Stimulated activated CD8-positive, alpha-beta memory T cell treated with anti-CD3 and anti-CD28 coated beads, Interleukin-15, amount 100 ng/mL, for 48 hours (primary cell): Measurements from ENCODE around the gene VEZF1.
"Not testable (repeated sequence)": the region's sequence is repeated elsewhere in the genome, so short reads cannot be mapped to it uniquely, and the experiment has no call there.

Source experiments
- DNase-seq, 2 donors: peaks; one replicate each; pipeline ENCODE4 v3.0.0-alpha.2; 2020; ENCODE audit warnings: low read depth in 2 of 2

The VEZF1 gene

DNA sequence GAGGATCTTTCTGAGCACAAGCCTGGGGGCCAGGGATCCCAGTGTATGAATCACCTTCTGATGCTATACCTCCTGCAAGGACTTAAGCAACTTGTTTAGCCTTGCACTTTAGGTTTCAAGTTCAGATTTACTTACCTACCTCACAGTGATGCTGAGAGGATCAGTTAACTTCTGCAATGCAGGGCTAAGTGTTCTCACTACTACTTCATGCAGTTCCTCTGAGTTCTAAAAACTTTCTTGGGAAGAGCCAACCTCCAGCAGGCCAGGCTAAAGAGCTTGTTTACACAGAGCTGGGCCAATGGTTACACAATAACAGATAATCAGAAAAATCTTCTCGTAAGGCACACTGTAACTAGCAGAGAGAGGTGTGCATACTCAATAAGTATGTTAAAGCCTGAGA lies 13.0 kb downstream of the VEZF1 start:
- no peak for DNase-seq

DNA sequence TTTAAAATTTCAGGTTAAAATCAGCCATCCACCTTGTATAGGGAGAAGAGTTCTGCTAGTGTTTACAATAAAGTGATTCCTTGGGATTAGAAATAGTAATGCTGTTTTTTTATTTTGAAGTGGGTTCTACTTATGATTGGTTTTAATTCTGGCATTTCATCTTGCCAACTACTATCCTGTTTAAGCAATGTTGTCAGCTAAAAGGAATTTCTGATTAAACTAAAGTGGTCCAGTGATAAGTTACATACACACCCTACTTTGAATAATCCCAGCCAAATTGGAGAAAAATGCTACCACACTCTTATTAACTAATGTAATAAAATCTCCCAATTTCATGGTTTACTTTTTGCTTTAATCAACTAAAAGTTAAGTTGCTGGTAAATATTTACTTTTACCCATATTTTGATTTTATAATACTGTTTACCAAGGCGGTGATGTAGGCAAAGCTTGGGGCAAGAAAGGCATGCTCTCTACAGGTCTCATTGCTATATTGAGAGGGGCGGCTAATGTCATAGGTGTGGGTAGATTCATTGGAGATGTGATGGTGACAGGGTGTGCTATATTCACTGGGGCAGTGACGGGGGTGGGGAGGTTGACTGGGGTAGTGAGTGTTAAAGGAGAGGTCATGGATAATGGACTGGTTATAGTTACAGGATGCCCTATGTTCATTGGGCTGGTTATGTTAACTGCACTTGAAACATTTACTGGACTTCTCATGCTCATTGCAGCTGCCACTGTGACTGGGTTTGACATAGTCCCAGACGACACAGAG lies 13.8 kb downstream of the VEZF1 start:
- not testable (repeated sequence) for DNase-seq

DNA sequence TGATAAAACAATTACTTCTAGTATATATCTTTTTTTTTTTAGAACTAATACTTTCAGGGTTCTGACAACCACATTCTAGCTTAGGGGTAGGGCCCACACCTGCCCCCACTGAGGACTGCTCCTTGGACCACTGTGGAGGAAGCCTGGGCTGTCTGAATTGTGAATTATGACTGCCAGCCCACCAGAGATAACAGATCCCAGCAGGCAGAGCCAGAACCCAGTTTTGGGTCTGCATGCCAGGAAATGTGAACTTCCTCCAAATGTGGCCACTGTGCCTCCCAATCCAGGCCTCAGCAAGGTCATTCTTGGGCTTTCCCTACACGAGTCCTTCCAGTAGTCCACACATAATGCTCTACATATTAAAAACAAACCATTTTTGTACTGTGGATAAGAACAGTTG lies 15.9 kb downstream of the VEZF1 start:
- no peak for DNase-seq

DNA sequence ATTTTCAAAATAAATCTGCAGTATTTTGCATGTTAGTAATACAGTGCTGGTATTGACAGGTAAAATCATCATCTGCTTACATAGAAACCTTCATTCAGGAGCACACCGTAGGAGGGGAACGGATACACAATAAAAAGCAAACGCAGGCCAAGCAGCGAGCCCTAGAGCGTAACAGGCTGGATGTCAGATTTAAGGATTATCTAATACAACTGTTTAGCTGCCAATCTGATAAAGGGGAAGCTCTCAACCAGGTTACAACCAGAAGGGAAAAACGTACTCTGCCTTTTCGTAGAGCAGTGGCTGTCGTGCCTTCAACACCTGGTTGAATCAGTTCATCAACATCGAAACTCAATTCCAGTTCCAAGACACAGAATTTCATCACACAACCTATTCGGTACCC lies 16.5 kb downstream of the VEZF1 start:
- no peak for DNase-seq

DNA sequence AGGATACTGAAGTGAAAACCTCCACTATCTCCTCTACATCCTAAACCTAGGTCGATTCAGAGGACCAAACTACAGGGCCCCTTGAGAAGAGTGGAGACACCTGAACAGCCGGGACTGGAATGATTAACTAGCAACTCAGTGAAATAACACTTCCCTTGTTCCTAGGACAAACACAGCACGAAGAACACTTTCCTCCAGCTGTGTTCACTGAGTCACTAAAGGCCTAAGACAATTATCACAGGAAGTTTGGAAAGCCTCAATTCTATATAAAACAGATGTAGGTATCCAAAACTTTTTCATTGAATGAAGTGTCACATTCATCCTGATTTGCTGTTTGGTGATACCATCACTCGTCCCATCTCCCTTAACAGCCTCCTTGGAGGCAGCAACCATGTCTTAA lies 17.3 kb downstream of the VEZF1 start:
- no peak for DNase-seq

DNA sequence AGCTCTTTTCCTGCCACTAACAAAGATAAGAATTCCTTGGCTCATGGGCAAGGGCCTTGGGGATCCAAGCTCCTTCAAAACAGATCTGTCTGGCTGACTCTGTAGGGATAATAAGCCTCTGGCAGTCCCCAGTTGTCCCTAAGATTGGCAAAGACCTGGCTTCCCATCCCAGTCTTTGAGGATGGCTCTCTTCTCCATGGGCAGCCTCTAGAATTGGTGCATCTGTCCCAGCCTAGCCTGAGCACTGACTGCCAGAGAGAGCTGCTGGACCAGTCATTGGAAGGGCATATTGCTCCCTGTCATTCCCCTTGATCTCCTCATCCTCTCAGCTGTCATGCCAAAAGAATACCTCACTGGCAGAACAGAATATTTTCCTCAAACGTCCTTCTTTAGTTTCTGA lies 19.6 kb downstream of the VEZF1 start:
- DNase-seq: no peak

DNA sequence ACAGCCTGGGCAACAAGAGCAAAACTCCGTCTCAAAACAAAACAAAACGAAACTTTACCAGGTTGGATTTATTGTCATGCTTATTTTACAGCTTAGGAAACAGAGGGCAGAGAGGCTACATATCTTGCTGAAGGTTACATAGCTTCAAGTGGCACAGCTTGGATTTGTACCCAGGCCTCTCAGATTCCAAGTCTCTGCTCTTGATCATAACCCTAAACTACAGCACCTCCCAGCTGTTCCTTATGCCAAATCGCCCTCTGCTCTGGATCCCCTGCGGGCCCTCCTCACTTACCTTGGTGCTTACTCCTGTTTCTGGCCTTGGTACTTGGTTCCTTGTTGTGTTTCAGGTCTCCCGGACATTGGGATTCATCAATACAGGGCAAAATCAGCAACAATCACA lies 21.2 kb downstream of the VEZF1 start:
- no peak for DNase-seq

DNA sequence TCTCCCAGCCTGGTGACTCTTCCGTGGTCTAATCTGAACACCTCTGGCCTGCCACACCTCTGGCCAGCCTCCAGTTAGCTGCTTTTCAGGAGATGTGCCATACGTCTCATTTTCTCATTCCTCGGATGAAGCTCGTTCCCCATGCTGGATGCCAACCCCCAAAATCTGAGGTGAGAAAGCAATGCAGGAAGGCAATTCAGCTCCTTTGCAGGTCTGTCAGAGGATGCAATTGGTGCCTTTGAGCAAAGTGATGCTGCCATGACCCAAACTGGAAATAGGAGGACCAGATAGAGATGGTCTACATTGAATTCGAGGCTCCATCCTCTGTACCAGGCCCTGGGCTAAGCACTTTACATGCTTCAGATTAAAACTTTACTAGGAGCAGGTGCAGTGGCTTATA lies 21.8 kb downstream of the VEZF1 start:
- DNase-seq: no peak

DNA sequence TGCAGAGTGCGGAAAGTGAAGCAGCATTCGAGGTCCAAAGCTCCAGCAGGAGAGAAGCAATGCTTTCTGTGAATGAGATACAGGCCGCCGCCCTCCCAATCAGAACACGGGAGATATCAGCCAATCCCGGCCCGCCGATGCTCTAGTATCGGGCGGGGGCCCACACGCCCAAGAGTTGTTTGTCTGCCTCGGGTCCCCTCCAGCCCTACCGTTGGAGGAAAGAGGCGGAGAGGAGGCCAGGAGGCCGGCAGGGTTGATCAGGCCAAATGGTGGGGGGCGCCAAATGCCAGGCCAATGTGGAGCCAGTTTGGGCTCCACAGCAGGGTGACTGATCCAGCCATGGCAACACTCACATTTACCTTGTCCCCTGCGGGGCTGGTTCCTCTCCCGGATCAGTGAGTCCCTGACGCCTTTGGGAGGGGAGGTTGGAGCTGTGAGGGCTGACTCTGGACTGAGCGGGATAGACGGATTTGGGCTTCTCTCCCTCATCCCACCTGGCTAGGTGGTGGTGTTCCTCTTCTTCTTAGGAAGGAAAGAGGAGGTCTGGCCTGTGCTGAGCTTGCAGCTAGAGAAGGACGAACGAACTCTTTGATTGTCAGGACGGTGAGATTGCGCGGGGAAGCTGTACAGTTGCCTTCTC lies 22.4 kb downstream of the VEZF1 start:
- no peak for DNase-seq

DNA sequence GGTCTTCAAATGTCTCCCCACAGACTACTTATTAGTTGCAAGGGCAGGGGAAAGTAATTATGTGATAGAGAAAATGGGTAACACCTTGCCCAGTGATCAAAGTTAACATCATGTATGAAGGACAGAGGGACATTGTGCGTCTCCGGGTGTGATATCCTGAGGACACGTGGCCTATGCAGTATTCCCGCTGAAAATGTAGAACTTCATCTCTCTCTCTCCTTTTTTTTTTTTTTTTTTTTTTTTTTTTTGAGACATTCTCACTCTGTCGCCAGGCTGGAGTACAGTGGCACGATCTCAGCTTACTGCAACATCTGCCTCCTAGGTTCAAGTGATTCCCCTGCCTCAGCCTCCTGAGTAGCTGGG lies 24.9 kb downstream of the VEZF1 start:
- DNase-seq: no peak

DNA sequence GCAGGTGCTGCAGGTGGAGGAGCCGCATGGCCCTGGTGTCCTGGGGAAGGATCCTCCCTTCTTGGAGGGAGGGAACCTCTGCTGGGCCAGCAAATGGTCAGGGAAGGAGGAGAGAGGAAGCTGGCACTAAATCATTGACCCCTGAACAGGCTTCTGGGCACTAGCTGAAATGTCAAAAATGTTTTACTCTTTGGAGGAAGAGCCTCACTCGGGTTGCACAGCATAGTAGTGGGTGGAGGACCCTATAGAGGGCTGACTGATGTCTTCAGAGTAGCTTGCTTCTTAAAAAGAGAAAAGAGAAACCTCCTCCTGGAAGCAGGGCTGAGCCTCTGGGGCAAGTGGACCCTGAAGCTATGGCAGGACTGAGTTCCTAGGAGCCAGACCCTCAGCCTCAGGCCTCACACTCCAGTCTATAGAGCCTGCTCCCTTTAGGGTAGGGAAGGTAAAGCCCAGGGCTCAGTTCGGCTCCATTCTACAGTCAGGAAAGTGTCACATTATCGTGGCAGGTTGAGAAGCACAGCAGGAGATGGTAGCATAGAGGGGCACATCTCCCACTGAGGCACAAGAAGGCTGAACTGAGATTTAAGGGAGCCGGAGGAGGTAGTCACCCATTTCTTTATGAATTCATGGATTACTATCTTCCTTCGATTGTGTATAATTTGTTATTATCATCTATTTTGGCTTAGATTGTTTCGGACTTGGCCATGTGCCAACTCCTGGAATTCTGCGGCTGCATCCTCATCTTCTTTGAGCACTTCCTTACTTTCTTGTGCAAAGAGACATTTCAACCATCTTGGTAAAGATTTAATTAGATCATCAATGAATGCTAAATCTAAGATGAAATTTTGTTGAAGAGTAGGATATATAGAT lies 25.5 kb downstream of the VEZF1 start:
- no peak for DNase-seq

DNA sequence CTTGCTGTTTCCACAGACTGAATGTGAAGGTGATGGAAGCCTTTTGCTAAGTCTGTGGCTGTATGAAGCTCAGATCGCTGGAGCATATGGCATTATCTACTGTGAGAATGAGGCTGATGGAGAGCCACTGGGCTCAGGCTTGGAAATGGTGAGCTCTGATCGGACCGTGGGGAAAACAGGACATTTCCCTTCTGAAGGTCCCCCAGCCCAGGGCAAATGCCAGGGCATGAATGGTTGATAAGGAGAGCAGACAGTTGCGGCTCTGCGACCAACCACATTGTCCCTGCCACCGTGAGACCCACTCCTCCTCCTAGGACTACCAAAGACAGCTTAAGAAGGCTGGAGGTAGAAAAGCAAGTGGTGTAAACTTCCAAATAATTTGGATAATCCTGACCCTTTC lies 28.1 kb downstream of the VEZF1 start:
- DNase-seq: no peak

DNA sequence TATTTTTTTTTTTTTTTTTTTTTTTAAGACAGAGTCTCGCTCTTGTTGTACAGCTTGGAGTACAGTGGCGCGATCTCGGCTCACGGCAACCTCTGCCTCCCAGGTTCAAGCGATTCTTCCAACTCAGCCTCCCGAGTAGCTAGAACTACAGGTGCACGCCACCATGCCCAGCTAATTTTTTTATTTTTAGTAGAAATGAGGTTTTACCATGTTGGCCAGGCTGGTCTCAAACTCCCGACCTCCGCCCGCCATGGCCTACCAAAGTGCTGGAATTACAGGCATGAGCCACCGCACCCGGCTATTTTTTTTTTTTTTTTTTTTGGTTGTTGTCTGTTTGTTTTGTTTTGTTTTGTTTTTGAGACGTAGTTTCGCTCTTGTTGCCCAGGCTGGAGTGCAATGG lies 29.7 kb downstream of the VEZF1 start:
- DNase-seq: not testable (repeated sequence)

DNA sequence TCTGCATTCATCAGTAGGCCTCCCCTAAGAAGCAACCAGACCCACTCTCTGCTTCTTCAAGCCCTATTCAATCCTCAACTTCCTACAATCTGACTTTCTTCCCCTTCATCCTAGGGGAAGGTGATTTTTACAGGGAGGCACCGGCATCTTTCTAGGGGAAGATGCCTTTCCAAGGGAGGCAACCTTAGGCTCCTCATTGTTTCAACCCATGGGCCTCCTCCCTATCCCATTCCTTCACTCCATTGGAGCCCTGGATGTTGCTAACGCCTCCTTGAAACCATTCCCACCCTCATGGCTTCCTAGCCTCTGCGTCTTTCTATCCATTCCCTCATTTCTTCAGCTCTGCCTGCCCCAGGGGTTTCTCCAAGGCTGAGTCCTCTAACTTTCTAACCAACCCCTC lies 30.2 kb downstream of the VEZF1 start:
- no peak for DNase-seq

DNA sequence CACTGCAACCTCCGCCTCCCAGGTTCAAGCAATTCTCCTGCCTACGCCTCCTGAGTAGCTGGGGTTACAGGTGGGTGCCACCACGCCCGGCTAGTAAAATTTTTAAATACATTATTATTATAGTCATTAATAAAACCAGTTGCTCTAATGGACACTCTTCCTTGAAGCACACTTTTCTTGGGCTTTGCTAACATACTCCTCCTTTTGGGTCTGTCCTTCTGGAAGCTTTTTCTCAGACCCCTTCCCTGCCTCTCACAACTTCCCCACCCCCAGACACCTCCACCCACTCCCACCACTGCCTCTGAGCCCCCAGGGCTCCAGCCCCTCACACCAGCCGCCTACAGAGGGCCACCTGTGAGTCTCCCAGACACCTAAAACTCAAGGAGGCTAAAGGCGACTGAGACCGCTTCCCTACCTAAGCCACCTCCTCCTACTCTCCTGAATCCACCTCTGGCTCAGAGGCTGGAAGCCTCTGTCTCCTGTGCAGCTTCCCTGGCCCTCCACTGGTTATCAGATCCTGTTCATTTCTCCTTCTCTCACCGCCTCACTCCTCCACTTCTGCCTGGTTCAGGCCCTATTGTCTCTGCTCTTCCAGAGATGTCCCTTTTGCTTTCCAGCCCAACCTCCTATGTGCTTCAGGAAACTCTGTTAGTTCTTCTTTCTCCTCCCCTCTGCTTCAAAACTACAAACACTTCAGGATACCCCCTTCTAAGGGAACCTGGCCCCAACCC lies 30.8 kb downstream of the VEZF1 start:
- DNase-seq: no peak

DNA sequence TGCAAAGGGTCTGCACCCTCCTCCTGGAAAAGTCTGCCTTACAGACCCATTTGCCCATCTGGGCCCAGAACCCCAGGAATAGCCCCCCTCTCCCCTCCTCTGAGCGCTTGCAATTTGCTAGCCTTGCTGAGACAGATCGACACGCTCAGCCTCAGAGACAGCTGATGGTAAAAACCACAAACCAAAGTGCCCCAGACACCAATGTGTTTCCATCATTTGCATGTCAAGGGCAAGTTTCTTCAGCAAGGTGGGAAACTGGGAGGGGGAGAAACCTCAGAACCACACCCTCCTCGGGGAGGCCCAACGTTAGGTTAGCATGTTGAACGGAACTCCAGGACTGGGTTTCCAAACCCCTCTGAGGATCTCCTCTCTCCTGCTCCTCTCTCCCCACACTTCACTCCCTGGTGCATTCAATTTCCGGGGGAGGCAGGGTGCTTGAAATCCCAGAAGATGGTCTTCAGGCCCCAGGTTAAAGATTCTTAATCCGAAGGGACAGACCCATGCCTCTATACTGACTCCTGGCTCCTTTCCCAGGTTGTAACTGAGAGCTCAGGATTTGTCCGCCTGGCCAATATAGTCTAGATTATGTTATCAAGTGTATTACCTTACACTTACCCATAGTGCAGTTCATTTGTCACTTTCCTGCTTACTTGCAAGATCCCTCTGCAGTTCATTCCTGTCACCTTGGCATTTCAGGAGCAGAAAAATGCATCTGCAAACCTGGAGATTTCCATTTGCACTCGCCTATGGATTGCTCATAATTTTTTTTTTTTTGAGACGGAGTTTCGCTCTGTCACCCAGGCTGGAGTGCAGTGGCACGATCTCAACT lies 31.5 kb downstream of the VEZF1 start:
- DNase-seq: peak in 1 of 2 donors; percentile 35

DNA sequence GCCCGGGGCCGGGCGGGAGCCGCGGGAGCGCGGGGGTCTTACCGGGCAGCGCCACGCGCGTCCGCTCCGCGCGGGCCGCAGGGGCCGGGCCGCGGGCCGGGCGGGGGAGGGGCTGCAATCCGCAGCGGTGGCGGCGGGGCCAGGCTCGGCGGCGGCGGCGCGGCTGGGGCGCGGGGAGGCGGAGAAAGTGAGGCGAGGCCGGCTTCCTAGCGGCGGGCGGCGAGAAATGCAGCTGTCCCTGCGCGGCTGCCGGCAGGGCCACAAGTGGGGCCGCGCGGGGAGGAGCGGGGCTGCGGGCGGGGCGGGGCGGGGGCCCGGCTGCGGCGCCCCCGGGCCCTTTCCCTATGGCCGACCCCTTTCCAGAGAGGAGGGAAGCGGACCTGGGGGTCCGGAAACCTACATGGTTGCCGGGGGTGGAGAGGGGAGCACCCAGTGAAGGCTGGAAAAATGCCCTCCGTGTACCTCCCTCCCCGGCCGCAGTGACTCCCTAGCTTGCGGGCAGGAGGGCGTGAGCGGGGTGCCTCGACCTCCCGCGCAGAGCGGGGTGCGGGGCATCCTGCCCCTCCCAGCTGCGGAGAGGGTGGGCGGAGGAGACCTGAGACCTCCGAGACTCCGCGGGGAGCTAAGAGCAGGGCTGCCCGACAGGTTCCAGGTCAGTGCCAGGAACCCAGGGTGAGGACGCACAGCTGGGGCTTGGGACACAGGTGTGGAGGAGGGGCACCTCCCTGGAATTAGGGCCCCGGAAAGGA lies 32.7 kb downstream of the VEZF1 start, which contains the start of gene CUEDC1:
Gene CUEDC1, minus strand, starts transcription at position 230 of the 749 bp plus-strand sequence. CDS start 69,848 bp downstream, outside the sequence.
- peak; percentile 22 to 48 for DNase-seq

DNA sequence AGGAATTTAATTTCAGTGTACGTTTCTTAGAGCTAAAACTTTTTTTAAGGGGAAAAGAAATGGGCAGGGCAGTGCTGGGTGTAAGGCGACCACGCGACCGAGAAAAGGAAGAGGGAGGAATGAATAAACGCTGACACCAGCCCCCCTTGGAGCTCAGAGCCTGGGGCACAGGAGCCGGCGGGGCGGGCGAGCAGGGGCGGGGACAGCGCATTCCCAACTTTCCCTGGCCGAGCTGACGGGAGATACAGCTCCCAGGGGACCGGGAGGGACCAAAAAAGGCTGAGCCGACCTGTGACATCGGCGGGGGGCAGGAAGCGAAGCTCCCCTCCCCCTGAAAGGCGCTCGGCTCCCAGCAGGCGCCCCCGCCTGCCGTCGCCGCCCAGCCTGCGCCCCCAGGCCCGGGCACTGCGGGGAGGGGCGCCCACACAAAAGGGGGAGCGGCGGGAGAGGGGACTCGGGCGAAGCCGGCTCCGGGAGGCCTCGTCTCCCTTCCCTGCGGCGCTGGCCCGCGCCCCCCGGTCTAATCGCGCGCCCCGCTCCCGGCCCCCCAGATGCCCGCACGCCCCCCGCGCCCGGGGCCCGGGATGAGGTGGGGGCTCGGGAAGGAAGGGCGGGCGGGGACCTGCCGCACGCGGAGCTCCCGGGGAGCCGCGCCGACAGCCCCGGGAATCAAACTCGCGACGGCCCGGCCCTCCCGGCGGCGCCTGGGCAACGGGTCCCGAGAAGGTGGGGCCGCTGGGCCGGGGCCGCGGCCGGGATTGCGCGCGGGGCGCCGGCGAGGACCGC lies 33.5 kb downstream of the VEZF1 start:
- DNase-seq: no peak

DNA sequence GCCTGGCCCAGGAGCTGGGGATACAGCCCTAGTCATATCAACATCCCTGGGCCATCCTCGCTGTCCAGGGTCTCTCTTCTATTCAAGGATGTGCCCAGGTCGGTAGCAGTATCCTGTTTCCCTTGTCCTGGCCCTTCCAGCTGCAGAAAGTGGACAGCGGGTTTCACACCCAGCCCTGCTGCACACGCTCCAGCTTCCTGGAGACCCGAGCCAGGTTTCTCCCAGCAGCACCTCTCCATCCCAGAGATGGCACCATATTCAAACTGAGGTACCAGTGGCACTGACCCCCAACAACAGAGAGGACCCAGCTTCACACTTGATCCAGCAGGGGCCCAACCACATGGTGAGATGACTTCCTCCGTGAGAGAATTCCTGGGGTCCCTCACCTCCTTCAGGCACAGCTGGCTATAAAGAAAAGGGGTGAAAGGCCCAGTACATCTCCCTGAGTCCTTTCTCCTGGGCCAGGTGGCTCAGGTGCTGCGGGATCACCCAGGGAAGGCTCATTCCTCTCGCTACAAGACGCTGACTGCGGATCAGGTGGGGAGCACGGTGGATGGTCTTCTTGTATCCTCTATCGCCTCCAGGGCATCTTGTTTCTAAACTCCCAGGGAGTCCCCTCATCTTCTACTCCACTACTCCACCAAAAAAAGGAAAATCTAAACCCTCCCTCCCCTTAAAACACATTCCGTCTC lies 34.2 kb downstream of the VEZF1 start:
- DNase-seq: no peak
